ENCODE measurements around the gene ABCB9.
"Not testable (repeated sequence)": the region's sequence is repeated elsewhere in the genome, so short reads cannot be mapped to it uniquely, and the experiment has no call there.

The ABCB9 gene

GRCh38 chr12:122965851-122966742, at the start of gene ABCB9:
ABCB9 (minus strand) TSS chr12:122966463; CDS start chr12:122960235, 6,228 bp downstream.
- peak; percentile 83 for DNase-seq (ENCODE audit: low read depth)

DNA sequence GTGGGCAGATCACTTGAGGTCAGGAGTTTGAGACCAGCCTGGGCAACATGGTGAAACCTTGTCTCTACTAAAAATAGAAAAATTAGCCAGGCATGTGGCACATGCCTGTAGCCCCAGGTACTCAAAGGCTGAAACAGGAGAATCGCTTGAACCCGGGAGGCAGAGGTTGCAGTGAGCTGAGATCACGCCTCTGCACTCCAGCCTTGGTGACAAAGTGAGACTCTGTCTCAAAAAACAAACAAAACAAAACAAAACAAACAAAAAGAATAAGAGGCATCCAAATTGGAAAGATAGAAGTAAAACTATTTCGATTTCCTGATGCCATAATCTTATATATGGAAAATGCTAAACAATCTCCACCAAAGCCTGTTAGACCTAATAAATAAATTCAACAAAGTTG, 48.2 kb upstream of the ABCB9 start:
- not testable (repeated sequence) for DNase-seq (ENCODE audit: low read depth)

DNA sequence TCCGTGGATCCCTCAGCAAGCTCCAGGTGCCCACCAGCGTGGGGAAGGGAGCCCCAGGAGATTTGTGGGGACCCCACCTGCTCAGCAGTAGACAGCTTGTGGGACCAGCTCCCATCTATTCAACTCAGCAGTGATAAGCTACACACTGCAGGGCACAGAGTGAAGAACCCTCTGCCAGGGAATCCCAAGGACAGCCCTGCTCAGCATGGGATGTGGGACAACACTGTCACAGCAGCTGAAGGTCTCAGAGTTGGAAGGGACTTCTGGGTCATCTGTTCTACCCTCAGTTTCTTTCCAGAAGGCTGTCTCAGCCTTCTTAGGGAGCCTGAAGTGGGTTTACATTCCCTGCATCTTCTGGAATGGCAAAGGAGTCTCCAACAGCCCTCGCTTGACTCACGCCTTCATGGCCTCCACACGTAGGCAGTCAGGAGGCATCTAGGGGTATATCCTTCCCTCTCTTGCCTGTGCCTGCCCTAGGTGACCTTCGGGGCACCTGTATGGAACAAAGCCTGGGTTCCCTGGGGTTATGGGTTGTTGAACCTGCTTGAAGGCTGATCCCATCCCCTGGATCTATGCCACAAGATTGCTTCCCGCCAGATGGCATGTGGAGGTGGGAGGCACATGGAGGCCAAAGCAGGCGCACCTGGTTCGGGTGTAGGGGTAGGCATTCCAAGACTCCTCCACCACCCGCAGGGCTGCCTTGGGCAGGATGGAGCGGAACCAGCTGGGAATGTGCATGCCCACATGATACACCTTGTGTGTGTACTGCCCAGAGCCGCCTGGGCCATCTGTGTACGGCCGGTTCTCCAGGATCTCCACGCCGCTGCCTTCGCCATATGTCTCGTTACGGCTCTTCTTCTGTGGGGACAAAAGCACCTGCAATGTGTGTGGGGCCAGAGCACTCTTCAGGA, 47.2 kb upstream of the ABCB9 start:
- no peak for DNase-seq (ENCODE audit: low read depth)

DNA sequence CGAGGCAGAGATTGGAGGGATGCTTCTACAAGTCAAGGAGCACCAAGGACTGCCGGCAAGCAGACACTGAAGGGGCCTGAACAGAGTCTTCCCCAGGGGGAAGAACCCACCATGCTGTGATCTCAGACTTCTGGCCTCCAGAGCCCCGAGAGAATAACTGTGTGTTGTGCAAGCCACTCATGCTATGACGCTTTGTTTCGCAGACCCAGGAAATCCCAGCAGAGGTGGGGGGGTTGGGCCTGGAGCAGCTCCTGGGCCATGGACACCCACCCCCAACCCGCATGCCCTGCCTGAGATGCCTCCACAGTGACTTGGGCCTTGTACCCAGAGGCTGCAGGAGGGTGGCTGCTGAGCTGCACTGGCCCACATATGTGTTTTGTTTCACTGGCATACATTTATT, 45.4 kb upstream of the ABCB9 start:
- no peak for DNase-seq (ENCODE audit: low read depth)

DNA sequence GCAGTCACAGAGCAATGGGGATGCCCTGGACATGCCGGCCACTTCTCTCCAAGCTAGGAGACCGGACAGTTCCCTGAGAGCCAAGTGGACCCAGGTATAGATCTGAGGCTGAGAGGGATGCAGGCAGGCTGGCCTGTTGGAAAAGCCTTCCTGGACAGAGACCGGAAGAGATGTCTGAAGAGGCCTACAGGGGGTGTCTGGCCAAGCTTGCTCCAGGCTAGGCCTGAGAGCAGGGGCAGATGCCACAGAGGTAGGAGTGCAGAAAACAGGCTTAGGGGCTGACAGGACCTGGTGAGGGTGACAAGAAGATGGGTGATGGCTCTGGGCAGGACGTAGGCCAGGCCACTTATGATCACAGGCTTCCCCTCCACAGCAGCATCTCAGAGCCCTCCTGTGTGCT, 44.4 kb upstream of the ABCB9 start:
- no peak for DNase-seq (ENCODE audit: low read depth)

GRCh38 chr12:123010110-123010509, 43.8 kb upstream of the ABCB9 start:
- no peak for DNase-seq (ENCODE audit: low read depth)

DNA sequence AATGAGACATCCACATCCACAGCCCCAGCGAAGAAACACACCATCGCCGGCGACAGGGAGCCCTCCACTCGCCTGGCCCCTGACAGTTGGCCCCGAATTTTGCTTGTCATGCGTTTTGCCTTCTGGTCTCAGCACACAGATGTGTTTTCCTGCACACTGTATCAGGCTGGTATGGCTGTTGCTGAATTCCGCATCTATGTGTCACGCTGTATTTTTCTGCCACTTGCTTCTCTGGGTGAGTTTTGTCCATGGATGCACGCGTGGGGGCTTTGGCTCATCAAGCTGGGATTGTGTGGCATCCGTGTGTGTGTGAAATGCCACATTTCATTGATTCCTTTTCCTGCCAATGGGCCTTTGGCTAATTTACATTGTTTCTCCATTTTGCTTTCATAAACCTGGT, 40.7 kb upstream of the ABCB9 start:
- DNase-seq (ENCODE audit: low read depth) = no peak

- DNase-seq (ENCODE audit: low read depth) = no peak
These were observed 38.9 kb upstream of the ABCB9 start for GRCh38 chr12:123005081-123005626.

DNA sequence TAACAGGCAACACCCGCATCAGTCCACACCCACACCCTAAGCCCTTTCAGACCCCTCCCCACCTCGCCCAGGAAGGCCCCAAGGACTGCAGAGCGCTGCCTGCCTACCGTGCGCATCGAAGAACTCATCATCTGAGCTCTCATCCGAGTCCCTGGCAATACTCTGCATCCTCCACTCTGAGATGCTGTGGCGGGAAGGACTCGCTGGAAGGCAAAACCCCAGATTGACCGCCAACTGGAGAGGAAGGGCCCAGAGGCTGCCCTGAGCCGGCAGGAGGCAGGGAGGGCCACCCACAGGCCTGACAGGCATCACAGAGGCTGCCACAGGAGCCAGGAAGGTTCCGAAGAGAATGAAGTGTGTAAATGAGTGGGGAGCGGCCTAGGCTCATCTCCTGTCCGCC, 38.0 kb upstream of the ABCB9 start:
- DNase-seq (ENCODE audit: low read depth) = no peak

DNA sequence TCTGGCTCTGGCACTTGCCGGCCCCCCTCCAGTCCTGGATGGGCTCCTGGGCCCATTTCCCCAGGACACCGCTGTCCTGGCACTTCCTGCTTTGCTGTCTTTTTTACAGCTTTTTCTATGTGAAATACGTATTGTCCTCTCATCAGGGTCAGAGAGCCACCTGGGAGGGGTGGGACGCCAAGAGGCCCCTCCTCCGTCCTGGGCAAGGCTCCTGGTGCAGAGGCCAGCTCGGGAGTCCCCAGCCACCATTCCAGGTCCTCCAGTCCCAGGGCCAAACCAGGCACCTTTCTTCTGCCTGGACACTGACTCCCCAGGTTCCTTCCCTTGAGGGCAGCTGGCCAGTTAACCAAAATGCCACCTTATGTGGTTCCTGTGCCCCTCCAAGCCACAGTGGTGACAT, 37.0 kb upstream of the ABCB9 start:
- DNase-seq (ENCODE audit: low read depth) = no peak

DNA sequence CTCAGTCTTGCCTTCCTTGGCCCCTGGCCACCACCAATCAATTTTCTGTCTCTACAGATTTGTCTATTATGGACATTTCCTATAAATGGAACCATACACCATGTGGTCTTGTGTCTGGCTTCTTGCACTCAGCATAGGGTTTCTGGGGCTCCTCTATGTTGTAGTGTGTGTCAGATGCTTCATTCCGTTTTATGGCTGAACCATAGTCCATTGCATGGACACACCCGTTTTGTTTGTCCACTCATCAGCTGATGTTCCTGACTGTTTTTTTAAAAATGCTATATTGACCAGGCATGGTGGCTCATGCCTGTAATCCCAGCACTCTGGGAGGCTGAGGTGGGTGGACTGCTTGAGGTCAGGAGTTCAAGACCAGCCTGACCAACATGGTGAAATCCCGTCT, 35.2 kb upstream of the ABCB9 start:
- DNase-seq (ENCODE audit: low read depth) = no peak

DNA sequence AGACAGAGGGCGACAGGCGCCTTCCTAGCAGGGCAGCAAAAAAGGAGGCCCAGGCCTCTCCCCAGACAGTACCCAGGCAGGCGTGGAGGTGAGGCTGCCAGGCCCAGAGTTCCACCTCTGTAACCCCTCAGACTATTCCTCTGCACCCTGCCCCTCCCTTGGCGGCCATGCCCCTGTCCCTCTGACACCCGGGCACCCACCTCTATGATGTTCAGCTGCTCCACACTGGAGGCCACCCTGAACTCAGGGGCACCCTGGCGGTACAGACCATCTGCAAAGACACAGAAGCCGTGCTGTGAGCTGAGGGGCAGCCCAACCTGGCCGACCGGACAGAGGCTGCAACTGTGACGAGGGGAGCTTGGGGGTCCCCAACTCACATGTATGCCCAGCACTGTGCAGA, 34.3 kb upstream of the ABCB9 start:
- DNase-seq (ENCODE audit: low read depth) = no peak

DNA sequence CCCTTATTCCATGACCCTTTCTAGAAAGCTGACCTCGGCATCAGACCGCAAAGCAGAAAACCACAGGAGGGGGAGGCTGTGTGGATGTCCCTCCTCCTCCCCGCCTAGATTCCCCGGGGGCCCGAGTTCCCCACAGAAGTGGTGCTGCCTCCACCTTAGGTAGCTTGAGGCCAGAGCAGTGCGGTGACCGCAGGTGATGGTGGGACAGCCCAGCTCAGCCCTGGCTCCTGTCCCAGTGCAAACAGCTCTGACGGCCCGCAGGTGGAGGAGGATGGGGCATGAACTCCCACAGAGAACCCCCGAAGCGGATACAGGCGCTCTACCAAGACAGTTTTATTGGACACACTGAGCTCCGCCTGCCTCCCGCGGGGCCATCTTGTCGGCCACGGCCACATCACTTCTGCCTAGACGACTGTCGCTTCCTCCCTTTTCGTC, 33.7 kb upstream of the ABCB9 start:
- no peak for DNase-seq (ENCODE audit: low read depth)

GRCh38 chr12:122999196-122999946, 33.1 kb upstream of the ABCB9 start:
- no peak for DNase-seq (ENCODE audit: low read depth)

- no peak for DNase-seq (ENCODE audit: low read depth)
These were observed 32.1 kb upstream of the ABCB9 start for GRCh38 chr12:122998316-122998715.

DNA sequence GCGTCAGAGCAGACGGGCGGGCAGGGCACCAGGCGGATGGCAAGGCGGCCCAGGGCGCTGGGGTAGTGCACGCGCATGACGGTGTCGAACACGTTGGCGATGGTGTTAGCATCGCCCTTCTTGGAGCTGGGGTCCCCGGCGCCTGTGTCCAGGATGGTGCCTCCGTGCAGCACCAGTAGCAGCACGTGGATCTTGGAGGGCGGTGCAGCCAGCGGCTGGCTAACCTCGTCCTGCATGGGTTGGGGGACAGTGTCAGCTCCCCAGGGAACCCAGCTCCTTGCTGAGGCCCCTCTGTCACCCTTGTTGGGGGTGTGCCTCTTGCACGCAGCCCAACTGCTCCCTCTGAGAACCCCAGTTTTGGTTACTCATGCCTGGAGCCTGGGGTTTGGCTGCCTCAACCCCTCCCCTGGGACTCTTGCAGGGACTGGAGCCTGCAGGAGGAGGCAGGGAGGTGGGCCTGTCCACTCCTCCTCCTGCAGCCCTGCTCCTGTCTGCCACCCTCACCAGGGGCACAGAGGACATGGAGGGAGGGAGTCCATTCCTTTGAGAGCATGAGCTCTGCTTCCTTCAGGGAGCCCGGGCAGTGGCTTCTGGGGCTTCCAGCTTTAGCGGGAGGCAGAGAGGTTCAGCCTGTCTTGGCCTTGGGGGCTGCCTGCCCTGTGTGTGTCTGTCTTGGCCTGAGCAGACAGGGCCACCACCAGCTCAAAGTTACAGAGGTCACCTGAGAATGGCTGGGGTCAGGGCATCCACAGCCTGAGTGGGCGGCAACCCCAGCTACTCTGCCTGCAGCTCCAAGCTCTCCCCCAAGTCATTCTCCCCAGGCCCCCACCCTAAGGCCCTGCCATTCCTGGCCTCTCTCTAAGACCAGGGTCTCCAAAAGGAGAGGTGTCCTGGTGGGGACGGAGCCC, 31.3 kb upstream of the ABCB9 start:
- DNase-seq (ENCODE audit: low read depth) = no peak

- no peak for DNase-seq (ENCODE audit: low read depth)
These were observed 30.5 kb upstream of the ABCB9 start for GRCh38 chr12:122996621-122997342.

- DNase-seq (ENCODE audit: low read depth) = no peak
These were observed 29.9 kb upstream of the ABCB9 start for GRCh38 chr12:122996188-122996601.

DNA sequence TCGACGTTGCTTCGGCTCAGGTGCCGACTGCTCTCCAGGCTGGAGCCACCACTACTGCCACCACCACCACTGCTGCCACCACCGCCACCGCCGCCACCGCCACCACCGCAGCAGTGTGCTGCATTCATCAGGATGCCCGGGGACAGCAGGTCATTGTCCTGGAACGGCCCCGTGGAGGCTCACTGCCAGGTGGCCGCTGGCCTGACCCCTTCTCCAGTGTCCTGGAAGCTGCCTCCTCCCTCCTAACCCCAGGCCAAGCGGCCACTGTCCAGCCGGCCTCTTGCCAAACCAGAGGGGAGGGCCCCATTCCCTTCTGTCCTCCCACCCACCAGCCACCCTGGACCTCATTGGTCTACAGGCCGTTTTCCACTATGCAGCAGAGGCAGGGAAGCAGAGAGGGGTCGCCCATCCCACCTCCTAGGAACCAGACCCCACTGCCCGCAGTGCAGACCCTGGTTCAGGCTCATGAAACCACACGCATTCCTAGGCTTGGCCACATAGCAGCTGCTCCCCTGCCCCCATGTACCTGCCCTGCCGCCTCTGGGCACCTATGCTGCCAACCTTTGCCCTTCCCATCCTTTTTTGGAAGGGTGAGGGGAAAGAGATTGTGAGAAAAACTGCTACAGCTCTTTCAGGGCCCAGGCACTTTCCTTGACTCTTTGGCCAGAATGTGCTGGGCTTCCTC, 29.4 kb upstream of the ABCB9 start:
- no peak for DNase-seq (ENCODE audit: low read depth)
